ENCODE results near the gene UBE2Q1. TPM values are rescaled to one million over a fixed set of nuclear protein-coding genes. Genes with fewer than 3 reads are reported as not detected.
A peak's percentile ranks its signal among the peaks of the same experiment; 100 is the strongest.

Gene UBE2Q1
- total RNA-seq, 8 experiments from 2014 or later: 32.0 to 58.2 (median 39.2) TPM

GRCh38 chr1:154574716-154575115 lies 16.3 kb upstream of the UBE2Q1 start:
- no peak overlapping the region for H3K4me3 ChIP-seq
- H3K4me1 ChIP-seq (replicated peaks in 1 of 2): peaks cover 18 to 25% of the 10 kb centered on the region in 2 donors
- WGBS, 10 experiments: 0 to 60% (median 29%) methylated on average over 1 to 7 of the region's 7 CpGs; no CpG with 5 or more reads in 2 of the 10 experiments
- H3K27ac ChIP-seq: no peak overlapping the region
- in situ Hi-C loops (cut with MboI; ENCODE audit: low pct_unique_long_range_greater_than_20kb in 2 of 9, low sequenced_read_pairs in 9 of 9, unreplicated experiment in 9 of 9): loop anchor here in 3 of 9 experiments (25.0 kb wide), 1 partner anchor 488 kb away; the partner anchor contains the start of genes ADAM15 (in 3 of the 3) and EFNA4 (in 3 of the 3)
- ATAC-seq (replicated peaks in 6 of 8): peak; percentile 17 to 90 (median 74)

GRCh38 chr1:154573168-154573510 lies 14.7 kb upstream of the UBE2Q1 start:
- Histone ChIP-seq H3K27ac (no peak overlapping the region), H3K4me3 (no peak overlapping the region), H3K4me1 (replicated peaks in 1 of 2) (peaks cover 27 to 33% of the 10 kb centered on the region in 2 donors)
- no peak for ATAC-seq (replicated peaks in 6 of 8)
- WGBS, 10 experiments: 50 to 93% (median 86%) methylated on average over 1 to 3 of the region's 3 CpGs; no CpG with 5 or more reads in 3 of the 10 experiments
- in situ Hi-C loops (cut with MboI; ENCODE audit: low pct_unique_long_range_greater_than_20kb in 2 of 9, low sequenced_read_pairs in 9 of 9, unreplicated experiment in 9 of 9): loop anchor here in 3 of 9 experiments (25.0 kb wide), 1 partner anchor 489 kb away; the partner anchor contains the start of genes ADAM15 (in 3 of the 3) and EFNA4 (in 3 of the 3)

GRCh38 chr1:154572468-154573167 lies 14.2 kb upstream of the UBE2Q1 start:
- 61 to 100% (median 80%) methylated on average over 1 to 4 of the region's 10 CpGs; no CpG with 5 or more reads in 5 of the 10 experiments for WGBS, 10 experiments
- H3K4me3 ChIP-seq: no peak overlapping the region
- peak in 1 of 8 experiments; percentile 9 for ATAC-seq (replicated peaks in 6 of 8)
- in situ Hi-C loops (cut with MboI; ENCODE audit: low pct_unique_long_range_greater_than_20kb in 2 of 9, low sequenced_read_pairs in 9 of 9, unreplicated experiment in 9 of 9): loop anchor here in 3 of 9 experiments (25.0 kb wide), 1 partner anchor 490 kb away; the partner anchor contains the start of genes ADAM15 (in 3 of the 3) and EFNA4 (in 3 of the 3)
- peaks cover 27 to 35% of the 10 kb centered on the region in 2 donors for H3K4me1 ChIP-seq (replicated peaks in 1 of 2)
- peak overlapping the region; percentile 5 to 17 for H3K27ac ChIP-seq

- in situ Hi-C loops (cut with MboI; ENCODE audit: low pct_unique_long_range_greater_than_20kb in 2 of 9, low sequenced_read_pairs in 9 of 9, unreplicated experiment in 9 of 9): loop anchor here in 3 of 9 experiments (25.0 kb wide), 1 partner anchor 490 kb away; the partner anchor contains the start of genes ADAM15 (in 3 of the 3) and EFNA4 (in 3 of the 3)
- WGBS, 10 experiments: 85 to 100% (median 91%) methylated on average over 1 to 28 of the region's 29 CpGs; no CpG with 5 or more reads in 5 of the 10 experiments
- H3K27ac ChIP-seq: peak overlapping the region; percentile 5 to 17
Observed at GRCh38 chr1:154571964-154572288, 13.5 kb upstream of the UBE2Q1 start.

GRCh38 chr1:154571244-154571963 lies 12.9 kb upstream of the UBE2Q1 start:
- H3K4me1 ChIP-seq (replicated peaks in 1 of 2): peaks cover 33 to 40% of the 10 kb centered on the region in 2 donors
- ATAC-seq (replicated peaks in 6 of 8): no peak
- H3K4me3 ChIP-seq: no peak overlapping the region
- no peak overlapping the region for H3K27ac ChIP-seq
- in situ Hi-C loops (cut with MboI; ENCODE audit: low pct_unique_long_range_greater_than_20kb in 2 of 9, low sequenced_read_pairs in 9 of 9, unreplicated experiment in 9 of 9): loop anchor here in 3 of 9 experiments (25.0 kb wide), 1 partner anchor 491 kb away; the partner anchor contains the start of genes ADAM15 (in 3 of the 3) and EFNA4 (in 3 of the 3)
- 92 to 100% (median 95%) methylated on average over 4 to 56 of the region's 59 CpGs; no CpG with 5 or more reads in 3 of the 10 experiments for WGBS, 10 experiments

More at GRCh38 chr1:154571964-154572288, 13.5 kb upstream of the UBE2Q1 start:
- no peak overlapping the region for H3K4me3 ChIP-seq
- H3K4me1 ChIP-seq (replicated peaks in 1 of 2): peaks cover 28 to 36% of the 10 kb centered on the region in 2 donors
- ATAC-seq (replicated peaks in 6 of 8): no peak

- WGBS, 10 experiments: 0 to 6% (median 4%) methylated on average over 3 to 12 of the region's 17 CpGs; no CpG with 5 or more reads in 7 of the 10 experiments
- ATAC-seq (replicated peaks in 6 of 8): peak in 2 of 8 experiments; percentile 6 to 12
- peaks cover 29 to 32% of the 10 kb centered on the region in 2 donors for H3K4me1 ChIP-seq (replicated peaks in 1 of 2)
- in situ Hi-C loops (cut with MboI; ENCODE audit: low pct_unique_long_range_greater_than_20kb in 2 of 9, low sequenced_read_pairs in 9 of 9, unreplicated experiment in 9 of 9): loop anchor here in 3 of 9 experiments (25.0 kb wide), 1 partner anchor 494 kb away; the partner anchor contains the start of genes ADAM15 (in 3 of the 3) and EFNA4 (in 3 of the 3)
- peak overlapping the region; percentile 41 to 56 (median 47) for H3K4me3 ChIP-seq
- H3K27ac ChIP-seq: no peak overlapping the region
Observed at GRCh38 chr1:154568157-154568815, 9.8 kb upstream of the UBE2Q1 start.

- Histone ChIP-seq H3K4me1 (replicated peaks in 1 of 2) (peaks cover 22 to 25% of the 10 kb centered on the region in 2 donors), H3K4me3 (peak within 1 kb of the TSS; percentile 41 to 56 (median 47)), H3K27ac (no peak within 1 kb of the TSS)
- WGBS, 10 experiments: 0 to 12% (median 0%) methylated on average over 1 to 34 of the region's 53 CpGs; no CpG with 5 or more reads in 1 of the 10 experiments
- peak; percentile 90 to 100 (median 92) for ATAC-seq (replicated peaks in 6 of 8)
- in situ Hi-C loops (cut with MboI; ENCODE audit: low pct_unique_long_range_greater_than_20kb in 2 of 9, low sequenced_read_pairs in 9 of 9, unreplicated experiment in 9 of 9): loop anchor here in 3 of 9 experiments (25.0 kb wide), 1 partner anchor 495 kb away; the partner anchor contains the start of genes ADAM15 (in 3 of the 3) and EFNA4 (in 3 of the 3)
Observed at GRCh38 chr1:154567386-154568156, 9.1 kb upstream of the UBE2Q1 start, which contains the start of gene CHRNB2. Gene CHRNB2 (plus strand): TSS chr1:154567778. CDS start chr1:154568045, 267 bp downstream.

GRCh38 chr1:154565876-154566275 lies 7.4 kb upstream of the UBE2Q1 start:
- Histone ChIP-seq H3K27ac (no peak overlapping the region), H3K4me3 (no peak overlapping the region), H3K4me1 (replicated peaks in 1 of 2) (peaks cover 15 to 17% of the 10 kb centered on the region in 2 donors)
- in situ Hi-C loops (cut with MboI; ENCODE audit: low pct_unique_long_range_greater_than_20kb in 2 of 9, low sequenced_read_pairs in 9 of 9, unreplicated experiment in 9 of 9): loop anchor here in 3 of 9 experiments (25.0 kb wide), 1 partner anchor 496 kb away; the partner anchor contains the start of genes ADAM15 (in 3 of the 3) and EFNA4 (in 3 of the 3)
- ATAC-seq (replicated peaks in 6 of 8): no peak
- WGBS, 10 experiments: 0 to 88% (median 64%) methylated on average over 1 to 6 of the region's 6 CpGs

- Histone ChIP-seq H3K27ac (peak overlapping the region; percentile 87 to 90), H3K4me1 (replicated peaks in 1 of 2) (peaks cover 13 to 14% of the 10 kb centered on the region in 2 donors), H3K4me3 (peak overlapping the region; percentile 51 to 83 (median 77))
- in situ Hi-C loops (cut with MboI; ENCODE audit: low pct_unique_long_range_greater_than_20kb in 2 of 9, low sequenced_read_pairs in 9 of 9, unreplicated experiment in 9 of 9): loop anchor here in 3 of 9 experiments (25.0 kb wide), 1 partner anchor 503 kb away; the partner anchor contains the start of genes ADAM15 (in 3 of the 3) and EFNA4 (in 3 of the 3)
- 0 to 23% (median 9%) methylated on average over 1 to 12 of the region's 13 CpGs; no CpG with 5 or more reads in 4 of the 10 experiments for WGBS, 10 experiments
- peak; percentile 31 to 57 (median 54) for ATAC-seq (replicated peaks in 6 of 8)
Observed at GRCh38 chr1:154559466-154560044, 1.1 kb upstream of the UBE2Q1 start.

- 0 to 11% (median 3%) methylated on average over 2 to 14 of the region's 57 CpGs; no CpG with 5 or more reads in 5 of the 10 experiments for WGBS, 10 experiments
- peak; percentile 84 to 93 (median 91) for ATAC-seq (replicated peaks in 6 of 8)
- peak overlapping the region; percentile 51 to 83 (median 77) for H3K4me3 ChIP-seq
- in situ Hi-C loops (cut with MboI; ENCODE audit: low pct_unique_long_range_greater_than_20kb in 2 of 9, low sequenced_read_pairs in 9 of 9, unreplicated experiment in 9 of 9): loop anchor here in 3 of 9 experiments (25.0 kb wide), 1 partner anchor 503 kb away; the partner anchor contains the start of genes ADAM15 (in 3 of the 3) and EFNA4 (in 3 of the 3)
- H3K27ac ChIP-seq: peak overlapping the region; percentile 87 to 90
- H3K4me1 ChIP-seq (replicated peaks in 1 of 2): peaks cover 13 to 14% of the 10 kb centered on the region in 2 donors
Observed at GRCh38 chr1:154558720-154559465, 431 bp upstream of the UBE2Q1 start.

All from motor neuron (in vitro differentiated cells).